NB4 (cell line): ENCODE measurements around the gene UNC5B.

Source experiments
- MAX ChIP-seq: IDR thresholded peaks from 2 replicates; pipeline ENCODE4 v1.6.1; 2011; ENCODE audit warnings: low read depth, low read length
- POLR2A ChIP-seq: IDR thresholded peaks from 2 replicates; pipeline ENCODE4 v1.6.1; 2011; ENCODE audit warnings: mild to moderate bottlenecking; ENCODE audit not compliant: insufficient read length; ENCODE audit errors: extremely low read depth
- TF ChIP-seq, protein P1 (sequence below): IDR thresholded peaks from one replicate; pipeline ENCODE4 v1.5.1; 2012; ENCODE audit warnings: low read depth, low read length

- TF ChIP-seq, protein P1, sequence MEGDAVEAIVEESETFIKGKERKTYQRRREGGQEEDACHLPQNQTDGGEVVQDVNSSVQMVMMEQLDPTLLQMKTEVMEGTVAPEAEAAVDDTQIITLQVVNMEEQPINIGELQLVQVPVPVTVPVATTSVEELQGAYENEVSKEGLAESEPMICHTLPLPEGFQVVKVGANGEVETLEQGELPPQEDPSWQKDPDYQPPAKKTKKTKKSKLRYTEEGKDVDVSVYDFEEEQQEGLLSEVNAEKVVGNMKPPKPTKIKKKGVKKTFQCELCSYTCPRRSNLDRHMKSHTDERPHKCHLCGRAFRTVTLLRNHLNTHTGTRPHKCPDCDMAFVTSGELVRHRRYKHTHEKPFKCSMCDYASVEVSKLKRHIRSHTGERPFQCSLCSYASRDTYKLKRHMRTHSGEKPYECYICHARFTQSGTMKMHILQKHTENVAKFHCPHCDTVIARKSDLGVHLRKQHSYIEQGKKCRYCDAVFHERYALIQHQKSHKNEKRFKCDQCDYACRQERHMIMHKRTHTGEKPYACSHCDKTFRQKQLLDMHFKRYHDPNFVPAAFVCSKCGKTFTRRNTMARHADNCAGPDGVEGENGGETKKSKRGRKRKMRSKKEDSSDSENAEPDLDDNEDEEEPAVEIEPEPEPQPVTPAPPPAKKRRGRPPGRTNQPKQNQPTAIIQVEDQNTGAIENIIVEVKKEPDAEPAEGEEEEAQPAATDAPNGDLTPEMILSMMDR, result no peak
- no peak for TF ChIP-seq MAX
- no peak for TF ChIP-seq POLR2A
Observed at GRCh38 chr10:71330789-71331404, 118.5 kb downstream of the UNC5B start.
